Ureter (tissue), 1 donor: ENCODE data around the gene SMCO2. TPM values are rescaled to one million over a fixed set of nuclear protein-coding genes. Genes with fewer than 3 reads are reported as not detected.

ENCODE experiments used
- DNase-seq: peaks from one replicate; pipeline ENCODE4 v3.0.0-alpha.2; 2020; ENCODE audit warnings: low spot score
- total RNA-seq: library from RNA; stranded (reverse); gene quantifications from one replicate; pipeline ENCODE4 v1.2.4, GENCODE V29; 2023
- donor health status: DM: yes; HTN: yes; CAD: no.

The SMCO2 gene
- total RNA-seq, 1 donor from 2014 or later: not detected

DNA sequence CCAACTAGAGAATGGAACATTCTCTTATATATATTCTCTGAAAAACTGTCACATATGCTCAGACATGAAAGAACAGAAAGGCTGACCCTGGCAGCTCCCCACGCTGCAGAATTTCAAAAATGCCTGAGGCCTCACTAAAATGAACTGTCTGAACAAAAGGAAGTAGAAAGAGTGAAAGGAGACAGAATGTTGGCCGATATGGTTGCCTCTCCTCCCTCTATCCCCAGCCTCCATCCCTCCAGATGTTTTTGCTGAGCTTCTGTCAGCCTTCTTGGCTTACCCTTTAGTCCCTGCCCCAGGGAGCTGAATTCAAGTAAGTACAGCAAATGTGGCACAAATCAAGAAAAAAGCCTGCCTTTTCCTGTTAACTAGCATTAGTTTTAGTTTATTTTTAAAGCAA lies 6.9 kb downstream of the SMCO2 start:
- no peak for DNase-seq

DNA sequence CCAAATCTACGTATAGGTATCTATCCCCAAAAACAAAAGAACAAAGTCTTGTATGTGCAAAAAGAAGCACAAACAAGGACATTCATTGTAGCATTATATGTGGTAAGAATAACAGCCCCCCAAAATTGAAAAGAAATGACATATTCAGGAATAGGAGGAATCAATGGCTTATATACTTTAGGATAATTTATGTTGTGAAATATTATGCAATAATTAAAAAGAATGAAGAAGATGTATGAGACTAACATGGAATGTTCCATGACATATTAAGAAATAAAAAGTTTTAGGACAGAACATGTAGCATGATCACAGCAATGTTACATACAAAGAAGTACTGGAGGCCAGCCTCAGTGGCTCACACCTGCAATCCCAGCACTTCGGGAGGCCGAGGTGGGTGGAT lies 9.1 kb downstream of the SMCO2 start:
- DNase-seq: no peak

DNA sequence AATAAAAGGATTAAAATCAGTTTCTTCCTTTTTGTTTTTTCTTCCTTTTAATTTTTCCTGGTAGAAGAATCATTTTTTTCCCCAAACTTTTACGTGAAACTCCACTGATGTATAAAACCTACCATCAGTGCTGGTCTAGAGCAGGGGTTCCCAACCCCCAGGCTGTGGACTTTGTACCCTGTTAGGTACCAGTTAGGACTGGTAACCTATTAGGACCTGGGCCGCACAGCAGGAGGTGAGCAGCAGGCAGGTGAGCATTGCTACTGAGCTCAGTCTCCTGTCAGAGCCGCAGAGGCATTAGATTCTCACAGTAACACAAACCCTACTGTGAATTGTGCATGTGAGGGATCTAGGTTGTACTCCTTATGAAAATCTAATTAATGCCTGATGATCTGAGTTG lies 10.1 kb downstream of the SMCO2 start:
- DNase-seq: no peak

DNA sequence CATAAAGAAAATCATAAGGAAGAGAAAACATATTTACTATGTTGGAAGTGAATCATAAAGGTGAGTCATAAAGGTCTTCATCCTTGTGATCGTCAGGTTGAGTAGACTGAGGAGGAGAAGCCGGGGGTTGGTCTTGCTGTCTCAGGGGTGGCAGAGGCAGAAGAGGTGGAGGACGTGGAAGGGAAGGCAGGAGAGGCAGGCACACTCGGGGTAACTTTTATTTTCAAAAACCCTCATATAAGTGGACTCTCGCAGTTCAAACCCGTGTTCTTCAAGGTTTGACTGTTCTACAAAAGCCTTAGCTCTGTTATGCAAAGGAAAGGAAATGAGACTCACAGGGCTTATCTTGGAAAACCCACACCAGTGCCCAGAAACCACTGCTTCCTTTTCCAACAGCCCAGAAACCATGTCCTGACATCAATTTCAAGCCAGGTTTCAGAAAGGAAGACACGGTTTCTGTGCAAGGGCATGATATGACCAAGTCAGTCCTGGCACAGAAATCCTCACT lies 14.0 kb downstream of the SMCO2 start:
- DNase-seq: no peak

DNA sequence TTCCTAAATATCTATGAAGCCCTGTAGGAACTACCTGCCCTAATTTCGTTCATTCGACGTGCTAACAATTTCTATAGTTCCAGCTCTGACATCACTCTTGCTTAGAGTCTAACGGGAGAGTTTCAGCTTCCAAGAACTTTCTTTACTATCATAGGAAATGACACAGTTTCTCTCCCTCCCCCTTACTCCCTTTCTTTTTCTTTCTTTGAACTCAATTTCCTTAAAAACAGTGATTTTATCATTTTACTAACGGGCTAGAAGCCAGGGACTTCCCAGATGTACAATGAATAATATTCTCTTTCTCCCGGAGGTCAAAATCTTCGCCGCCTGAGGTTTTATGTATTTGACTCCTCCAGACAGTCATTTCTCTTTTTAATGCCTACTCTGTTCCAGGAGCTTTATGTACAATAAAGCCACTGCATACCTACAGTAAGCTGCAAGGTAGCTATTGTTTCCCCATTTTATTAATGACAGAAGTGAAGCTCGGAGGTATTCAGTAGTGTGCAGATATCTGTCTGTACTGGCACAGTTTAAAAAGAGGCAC lies 15.7 kb downstream of the SMCO2 start:
- DNase-seq: no peak

DNA sequence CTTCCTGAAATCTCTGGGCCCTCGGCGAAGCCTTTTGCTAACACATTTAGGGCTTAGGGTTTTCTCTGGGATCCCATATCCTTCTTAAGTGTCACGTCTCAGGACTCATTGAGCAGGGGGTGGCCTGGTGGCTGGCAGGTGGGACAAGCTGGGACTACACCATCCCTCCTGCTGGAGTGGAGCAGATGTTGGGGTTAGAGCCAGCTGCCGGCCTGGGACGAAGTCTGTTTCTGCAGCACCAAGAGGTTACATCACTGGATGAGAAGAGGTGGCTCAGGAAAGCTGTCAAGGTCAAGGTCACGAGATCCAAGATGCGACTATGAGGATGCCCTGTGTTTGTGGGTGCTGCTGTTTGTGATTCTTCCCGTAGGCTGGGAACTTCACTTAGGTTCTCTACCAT lies 16.3 kb downstream of the SMCO2 start:
- no peak for DNase-seq

DNA sequence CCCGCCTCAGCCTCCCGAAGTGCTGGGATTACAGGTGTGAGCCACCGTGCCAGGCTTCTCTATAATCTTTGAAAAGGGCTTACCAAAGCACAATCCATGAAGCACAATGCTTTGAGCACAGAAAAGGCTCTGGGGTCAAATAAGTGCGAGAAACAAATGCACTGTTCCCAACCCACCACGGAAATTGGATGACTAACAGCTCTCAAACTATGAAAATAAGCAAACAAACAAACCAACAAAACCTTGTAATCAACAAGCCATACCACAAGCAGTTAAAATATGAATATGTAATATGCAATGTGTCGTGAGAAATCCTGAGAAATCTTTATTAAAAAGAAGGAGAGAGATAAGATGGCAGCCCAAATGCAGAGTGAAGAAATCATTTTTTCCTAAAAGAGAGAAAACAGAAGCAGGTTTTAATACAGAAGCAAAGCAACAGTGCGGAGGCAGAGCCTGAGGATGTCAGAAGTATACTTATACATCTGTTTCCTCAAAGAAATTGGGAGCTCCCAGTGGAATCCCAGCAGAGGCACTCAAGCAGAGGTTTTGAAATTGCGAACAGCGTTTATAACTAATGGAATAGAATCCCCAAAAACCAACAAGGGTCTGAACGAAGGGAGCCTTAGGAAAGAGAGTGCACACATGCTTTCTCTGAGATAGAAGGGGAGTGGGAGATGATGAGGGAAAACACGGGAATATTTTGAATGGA lies 17.1 kb downstream of the SMCO2 start:
- no peak for DNase-seq

DNA sequence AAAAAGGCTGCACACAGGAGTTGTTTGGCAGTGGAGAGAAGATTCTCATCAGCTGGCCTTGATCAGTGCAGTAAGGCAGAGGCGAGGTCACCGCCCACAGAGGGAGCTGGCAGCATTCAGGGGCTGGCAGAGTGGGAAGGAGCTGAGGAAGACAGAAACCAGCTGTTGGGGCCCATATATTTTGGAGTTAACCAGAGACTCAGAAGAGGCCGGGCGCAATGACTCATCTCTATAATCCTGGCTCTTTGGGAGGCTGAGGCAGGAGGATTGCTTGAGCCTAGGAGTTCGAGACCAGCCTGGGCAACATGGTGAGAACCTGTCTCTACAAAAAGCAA lies 17.7 kb downstream of the SMCO2 start:
- DNase-seq: peak; percentile 57

DNA sequence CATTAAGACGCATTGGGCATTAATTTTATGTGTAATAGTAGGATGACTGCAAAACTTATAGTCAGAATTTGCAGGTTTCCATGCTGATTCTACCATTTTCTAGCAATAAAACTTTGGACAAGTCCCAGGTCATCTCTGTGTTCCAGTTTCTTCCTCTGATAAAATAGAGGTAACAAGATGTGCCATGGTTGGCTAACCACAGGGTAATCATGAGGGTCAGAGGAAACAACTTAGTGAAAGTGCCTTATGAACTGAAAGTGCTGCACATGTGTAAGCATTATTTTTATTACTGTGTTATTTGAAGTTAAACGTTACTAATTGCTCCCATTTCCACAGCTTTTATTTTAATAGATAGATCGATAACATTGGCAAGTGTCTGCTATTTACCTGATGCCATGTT lies 21.1 kb downstream of the SMCO2 start:
- no peak for DNase-seq

DNA sequence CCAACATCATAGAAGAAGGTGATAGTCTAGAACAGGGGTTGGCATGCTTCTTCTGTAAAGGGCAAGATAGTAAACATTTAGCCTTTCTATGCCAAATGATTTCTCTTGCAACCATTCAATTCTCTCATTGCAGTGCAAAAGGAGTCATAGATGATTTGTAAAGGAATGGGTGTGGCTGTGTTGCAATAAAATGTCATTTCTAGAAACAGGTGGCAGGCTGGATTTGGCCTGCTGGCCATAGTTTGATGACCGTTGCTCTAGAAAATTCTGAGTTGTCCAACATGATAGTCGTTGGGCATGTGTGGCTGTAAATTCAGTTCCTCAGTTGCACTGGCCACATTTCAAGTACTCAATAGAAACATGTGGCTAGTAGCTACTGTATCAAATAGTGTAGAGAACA lies 21.7 kb downstream of the SMCO2 start:
- DNase-seq: no peak

DNA sequence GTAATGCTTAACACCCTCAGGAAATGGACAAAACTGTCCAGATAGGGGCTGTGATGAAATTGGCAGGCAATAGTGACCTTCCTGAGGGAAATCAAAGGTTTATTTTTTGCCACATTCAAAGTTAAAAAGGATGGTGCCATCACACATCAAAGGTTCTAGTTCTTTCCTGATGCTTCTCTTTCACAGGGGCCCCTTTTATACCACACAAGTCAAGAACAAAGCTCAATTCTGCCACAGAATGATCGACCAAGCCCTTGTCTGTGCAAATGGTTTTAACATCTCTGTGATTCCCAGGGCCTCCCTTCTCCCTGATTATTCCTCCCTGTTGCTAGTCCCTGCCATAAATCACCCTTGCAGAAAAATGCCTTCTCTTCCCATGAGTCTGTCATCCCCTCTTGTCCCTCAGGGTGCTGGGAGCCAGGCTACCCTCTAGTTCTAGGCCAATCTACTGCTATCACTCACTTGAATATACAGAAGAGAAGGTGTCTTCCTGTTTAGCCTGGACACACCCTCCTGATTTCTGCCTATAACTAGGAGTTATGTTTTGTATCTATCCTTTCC lies 22.7 kb downstream of the SMCO2 start:
- no peak for DNase-seq

DNA sequence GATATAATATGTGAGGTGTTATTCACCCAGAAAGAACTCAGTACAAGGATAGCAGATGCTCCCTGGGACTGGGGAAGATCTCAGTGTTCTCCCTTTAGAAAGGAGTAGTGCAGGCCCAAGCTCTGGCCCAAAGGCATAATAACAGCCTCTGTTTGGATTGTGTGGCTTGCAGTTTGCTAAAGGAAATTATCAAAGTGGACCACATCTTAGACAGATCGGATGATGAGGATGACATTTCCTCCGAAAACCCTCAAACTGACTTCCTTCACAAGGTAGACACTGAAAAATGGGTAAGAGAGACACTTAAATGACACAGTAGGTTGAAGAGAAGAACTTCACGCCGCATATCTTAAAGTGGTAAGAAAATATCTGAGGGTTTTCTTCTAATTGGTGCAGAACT lies 26.1 kb downstream of the SMCO2 start:
- no peak for DNase-seq

DNA sequence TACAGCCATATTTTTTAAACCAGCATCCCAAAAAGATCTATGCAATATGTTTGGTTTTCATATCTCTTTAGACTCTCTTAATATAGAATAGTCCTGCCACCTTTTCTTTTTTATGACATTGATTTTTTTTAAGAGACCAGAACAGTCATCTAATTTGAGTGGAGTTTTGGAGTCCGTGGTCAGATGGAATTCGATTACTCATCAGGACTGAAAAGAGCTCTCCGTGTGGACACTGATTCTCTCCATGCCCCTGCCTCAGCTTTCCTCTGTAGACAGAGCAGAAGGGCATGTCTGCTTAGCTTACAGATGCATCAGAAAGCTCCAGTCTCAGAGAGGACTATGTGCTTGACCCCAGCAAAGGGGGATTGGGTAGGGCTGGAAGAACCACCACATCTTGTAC lies 27.8 kb downstream of the SMCO2 start:
- DNase-seq: no peak

DNA sequence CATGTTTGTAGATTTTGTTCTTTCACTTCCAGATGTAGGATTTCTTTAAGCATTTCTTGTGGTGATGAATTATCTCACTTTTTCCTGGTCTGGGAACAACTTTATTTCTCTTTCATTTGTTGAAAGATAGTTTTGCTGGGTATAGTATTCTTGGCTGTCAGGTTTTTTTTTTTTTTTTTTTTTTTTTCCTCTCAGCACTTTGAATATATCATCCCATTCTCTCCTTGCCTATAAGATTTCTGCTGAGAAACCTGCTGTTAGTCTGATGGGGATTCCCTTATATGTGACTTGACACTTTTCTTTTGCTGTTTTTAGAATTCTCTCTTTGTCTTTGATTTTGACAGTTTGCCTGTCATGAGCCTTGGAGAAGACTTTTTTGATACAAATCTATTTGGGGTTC lies 30.5 kb downstream of the SMCO2 start:
- DNase-seq: no peak

DNA sequence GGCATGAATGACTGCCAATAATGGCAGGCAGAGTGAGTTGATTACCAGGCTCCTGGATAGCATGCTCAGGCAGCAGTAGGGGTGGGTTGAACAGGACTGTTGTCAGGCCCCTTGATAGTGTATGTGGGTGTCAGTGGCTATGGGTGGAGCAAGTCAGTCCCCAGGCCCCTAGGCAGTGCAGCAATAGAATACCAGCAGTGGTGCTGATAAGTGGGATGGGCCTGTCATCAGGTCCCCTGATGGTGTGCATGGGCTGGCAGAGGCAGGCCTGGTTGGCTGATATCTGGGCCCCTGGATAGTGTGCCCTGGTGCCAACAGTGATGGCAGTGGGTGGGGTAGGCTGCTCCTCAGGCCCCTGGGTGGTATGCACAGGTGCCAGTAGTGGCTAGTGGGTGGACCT lies 32.4 kb downstream of the SMCO2 start:
- DNase-seq: no peak

DNA sequence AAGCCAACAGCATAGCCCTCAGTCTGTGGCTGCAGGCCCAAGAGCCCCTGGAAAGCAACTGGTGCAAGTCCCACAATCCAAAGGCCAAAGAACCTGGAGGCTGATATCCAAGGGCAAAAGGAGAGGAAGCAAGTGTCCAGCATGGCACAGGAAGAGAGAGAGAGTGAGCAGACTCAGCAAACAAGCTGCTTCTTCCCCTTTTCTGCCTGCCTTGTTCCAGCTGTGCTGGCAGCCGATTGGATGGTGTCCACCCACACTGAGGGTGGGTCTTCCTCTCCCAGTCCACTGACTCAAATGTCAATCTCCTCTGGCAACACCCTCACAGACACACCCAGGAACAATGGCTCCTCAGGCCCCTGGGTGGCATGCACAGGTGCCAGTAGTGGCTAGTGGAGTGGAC lies 33.5 kb downstream of the SMCO2 start:
- no peak for DNase-seq

DNA sequence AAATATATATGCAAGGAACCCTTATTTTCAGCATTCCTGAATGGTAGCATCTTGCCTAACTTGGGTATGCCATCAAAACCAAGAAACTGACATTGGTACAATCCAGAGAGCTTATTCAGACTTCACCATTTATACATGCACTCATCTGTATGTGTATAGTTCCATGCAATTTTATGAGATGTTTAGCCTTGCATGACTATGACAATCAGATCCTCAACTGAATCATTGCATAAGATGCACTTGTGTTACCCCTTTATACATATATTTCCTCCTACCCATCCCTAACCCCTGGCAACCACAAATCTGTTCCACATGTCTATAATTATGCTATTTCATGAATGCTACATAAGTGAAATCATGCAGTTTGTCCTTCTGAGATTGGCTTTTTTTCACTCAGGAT lies 40.4 kb downstream of the SMCO2 start:
- no peak for DNase-seq

DNA sequence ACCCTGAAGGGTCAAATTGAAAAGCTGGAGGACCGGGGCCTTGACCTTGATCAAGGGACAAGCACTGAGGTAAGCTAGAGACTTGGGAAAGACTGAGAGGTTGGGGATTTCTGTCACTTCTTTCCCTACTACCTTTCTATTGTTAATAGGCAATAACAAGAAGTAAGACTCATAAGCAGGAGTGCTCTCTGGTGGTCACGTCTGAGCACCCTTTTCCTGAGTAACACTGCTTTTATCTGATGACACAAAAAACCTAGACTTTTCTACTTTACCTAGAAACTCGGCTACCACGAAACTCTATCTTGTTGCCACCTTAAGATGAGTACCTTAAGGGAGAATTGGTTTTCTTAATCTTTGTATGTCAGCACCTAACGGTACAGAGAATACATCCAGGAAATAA lies 41.9 kb downstream of the SMCO2 start:
- DNase-seq: no peak

DNA sequence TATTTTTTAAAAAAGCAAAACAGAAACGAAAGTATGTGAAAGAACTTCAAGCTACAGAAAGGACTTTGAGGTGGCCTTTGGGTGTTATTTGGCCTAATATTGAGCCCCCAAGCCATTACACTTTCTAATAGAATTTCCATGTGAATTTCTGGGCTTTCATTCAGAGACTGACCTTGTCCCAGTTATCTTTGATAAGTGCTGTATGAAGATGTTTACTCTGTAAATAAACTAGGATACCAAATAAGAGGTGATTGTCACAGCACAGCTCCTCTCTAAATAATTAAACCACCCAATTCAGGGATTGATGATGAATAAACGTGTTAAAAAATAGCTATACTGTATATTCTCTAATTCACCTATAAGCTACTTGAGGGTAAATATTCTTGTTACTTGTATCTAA lies 44.7 kb downstream of the SMCO2 start:
- DNase-seq: no peak

DNA sequence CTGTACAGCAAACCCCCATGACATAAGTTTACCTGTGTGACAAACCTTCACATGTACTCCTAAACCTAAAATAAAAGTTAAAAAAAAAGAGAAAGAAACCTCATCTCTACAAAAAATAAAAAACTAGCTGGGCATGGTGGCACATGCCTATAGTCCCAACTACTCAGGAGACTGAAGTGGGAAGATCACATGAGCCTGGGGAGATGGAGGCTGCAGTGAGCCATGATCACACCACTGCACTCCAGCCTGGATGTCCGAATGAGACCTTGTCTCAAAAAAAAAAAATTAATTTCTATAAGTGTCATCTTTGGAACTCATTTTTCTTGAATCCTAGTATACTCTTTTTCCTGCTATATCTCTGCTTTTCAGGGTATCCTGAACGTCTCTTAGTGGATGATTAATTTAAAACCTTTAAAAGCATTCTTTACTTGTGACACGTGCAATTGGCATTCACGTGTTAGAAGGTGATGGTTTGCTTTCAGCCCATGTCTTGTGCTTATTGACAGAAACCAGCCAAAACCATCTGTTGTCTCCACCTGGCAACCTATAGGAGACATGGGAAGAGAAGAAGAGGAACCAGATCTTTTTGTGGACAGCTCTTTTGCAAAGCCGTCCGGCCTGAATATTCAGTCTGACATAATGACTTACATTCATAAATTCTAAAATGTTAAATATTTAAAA lies 46.9 kb downstream of the SMCO2 start:
- no peak for DNase-seq

DNA sequence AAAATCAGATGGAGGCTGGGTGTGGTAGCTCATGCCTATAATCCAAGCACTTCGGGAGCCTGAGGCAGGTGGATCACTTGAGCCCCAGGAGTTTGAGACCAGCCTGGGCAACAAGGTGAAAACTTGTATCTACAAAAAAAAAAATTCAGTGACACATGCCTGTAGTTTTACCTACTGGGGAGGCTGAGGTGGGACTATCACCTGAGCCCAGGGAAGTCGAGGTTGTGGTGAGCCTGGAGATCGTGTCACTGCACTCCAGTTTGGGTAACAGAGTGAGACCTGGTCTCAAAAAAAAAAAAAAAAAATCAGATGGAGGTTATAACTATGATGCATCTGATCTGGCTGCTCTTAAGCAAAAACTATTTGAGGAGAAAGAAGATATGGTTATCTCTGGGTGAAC lies 50.9 kb downstream of the SMCO2 start:
- DNase-seq: no peak

DNA sequence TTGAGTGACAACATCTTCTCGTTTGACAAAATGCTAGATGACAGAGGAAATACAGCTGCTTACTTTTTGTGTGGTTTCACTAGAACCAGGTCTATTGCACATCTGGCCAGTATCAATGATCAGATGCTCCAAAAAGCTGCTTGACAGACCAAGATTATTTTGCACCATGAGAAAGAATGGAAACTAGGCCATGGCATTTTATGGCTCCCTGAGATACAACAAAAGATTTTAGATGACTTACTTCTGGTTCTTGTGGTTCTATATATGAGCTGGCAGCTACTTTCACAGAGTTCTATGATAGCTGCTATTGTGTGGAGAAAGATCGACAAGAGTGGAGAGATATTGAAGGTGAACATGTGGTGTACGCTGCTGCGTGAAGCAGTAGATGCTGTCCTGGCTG lies 51.6 kb downstream of the SMCO2 start:
- DNase-seq: no peak

DNA sequence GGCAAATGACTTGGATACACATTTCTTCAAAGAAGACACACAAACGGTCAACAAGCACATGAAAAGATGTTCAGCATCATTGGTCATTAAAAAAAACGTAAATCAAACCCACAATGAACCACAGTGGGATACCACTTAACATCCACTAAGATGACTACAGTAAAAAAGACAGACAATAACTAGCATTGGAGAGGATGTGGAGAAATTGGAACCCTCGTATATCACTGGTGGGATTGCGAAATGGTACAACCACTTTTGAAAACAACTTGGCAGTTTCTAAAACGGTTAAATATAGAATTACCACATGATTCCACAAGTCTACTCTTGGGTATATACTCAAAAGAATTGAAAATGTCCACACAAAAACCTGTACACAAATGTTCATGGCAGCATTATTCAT lies 52.2 kb downstream of the SMCO2 start:
- DNase-seq: no peak
